Middle frontal gyrus (tissue), 1 donor: ENCODE results near the gene CELF4.

Source experiments
- DNase-seq: peaks from one replicate; pipeline ENCODE4 v3.0.0-alpha.2; 2015; ENCODE audit warnings: low spot score; ENCODE audit errors: extremely low spot score

CELF4 gene

DNA sequence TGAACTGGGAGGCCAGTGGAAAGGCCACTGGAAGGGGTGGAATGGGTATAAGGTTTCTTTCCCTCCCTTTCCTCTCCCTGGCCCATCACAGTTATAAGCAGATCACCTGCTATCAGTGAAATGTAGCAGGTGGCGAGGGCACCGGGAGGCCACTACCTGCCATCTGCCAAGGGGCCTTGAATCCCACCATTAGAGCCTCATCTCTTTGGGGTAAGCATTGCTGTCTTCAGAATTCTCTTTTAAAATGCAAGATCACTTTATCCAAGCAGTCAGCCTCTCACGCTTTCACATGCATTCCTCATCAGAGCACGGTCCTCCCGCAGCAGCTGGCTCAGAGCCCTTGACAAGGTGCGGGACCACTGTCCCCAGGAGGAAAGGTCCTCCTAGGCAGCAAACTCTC lies 268.5 kb downstream of the CELF4 start:
- no peak for DNase-seq

GRCh38 chr18:37294951-37295350 lies 270.6 kb downstream of the CELF4 start:
- DNase-seq: no peak

GRCh38 chr18:37293359-37293758 lies 272.2 kb downstream of the CELF4 start:
- DNase-seq: no peak

GRCh38 chr18:37289423-37289822 lies 276.2 kb downstream of the CELF4 start:
- no peak for DNase-seq

DNA sequence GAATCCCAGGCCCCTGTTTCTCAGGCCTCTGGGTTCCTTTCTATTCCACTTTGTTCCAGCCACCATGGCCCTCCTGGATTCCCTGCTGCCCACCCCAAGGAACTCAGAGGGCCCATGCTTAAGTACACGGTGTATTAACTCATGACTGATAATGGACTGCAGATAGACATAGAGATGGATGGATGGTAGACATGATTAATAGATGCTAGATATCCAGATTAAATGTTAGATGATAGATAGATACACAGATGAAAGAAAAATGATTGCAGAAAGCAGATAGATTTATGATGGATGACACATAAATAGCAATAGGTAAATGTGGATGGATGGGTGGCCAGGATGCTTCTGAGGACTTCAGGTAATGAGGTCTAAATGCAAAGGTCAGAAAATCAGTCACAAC lies 278.0 kb downstream of the CELF4 start:
- no peak for DNase-seq

DNA sequence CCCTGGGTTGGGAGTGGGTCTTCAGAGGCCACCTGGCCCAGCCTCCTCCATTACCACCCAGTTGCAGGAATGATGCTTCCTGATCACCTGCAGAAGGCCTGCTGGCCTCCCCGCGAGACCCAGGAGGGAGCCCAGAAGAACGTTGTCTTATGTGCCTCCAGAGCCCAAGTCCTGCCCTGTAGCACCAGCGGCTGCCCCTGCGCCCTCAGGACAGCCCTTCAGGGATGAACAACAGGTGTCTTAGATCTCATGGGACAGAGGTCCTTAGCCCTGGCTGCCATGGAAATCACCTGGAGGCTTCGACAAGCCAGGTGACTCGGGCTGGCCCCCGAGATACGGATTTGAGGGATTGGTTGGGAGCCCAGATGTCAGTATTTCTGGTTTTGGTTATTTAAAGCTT lies 278.8 kb downstream of the CELF4 start:
- no peak for DNase-seq

DNA sequence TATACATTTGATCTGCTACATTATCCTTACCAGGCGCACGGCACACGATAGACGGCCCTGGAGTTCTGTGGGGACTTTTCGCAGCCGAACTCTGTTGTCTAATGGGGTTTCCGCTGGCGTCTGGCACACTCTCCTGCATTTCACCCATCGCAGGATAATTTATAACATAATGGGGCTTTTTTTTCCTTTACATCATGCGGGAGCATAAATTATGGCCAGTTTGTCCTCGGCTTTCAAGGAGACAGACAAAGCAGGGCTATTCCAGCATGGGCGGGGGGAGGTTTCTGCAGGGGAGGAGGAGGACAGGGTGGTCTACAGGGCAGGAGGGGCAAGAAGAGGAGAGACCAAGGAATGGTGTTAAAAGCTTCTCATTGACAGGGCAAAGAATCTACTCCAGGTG lies 279.8 kb downstream of the CELF4 start:
- no peak for DNase-seq

GRCh38 chr18:37284260-37284659 lies 281.3 kb downstream of the CELF4 start:
- DNase-seq: no peak

DNA sequence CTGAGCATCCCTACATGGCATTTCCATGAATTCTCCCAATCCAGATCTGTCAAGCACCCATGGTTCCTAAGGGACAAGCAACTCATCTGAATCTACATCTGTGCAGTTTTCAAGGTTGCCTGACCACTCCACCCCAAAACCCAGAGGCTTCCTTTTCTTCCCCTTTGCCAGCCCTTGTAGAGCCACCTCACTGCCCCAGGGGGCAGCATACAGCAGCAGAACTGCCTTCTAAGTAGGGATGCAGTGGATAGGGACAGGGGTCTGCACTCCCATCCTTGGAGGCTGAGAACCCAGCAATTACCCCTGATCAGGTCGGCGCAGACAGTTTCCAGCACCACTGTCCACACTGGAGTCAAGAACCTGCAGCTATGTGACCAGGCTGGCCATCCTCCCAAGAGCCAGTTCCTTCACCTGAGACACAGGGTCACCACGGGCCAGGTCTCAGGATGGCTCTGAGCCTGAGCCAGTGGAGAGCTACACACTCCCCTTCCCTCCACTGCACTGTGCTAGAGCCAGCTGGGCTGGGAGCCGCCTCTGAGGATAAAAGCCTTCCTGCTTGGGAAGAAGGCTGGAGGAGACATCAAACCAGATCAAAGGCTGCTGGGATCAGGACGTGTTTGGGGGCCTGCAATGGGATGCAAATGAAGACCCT lies 283.1 kb downstream of the CELF4 start:
- no peak for DNase-seq

GRCh38 chr18:37280701-37281393 lies 284.8 kb downstream of the CELF4 start:
- no peak for DNase-seq

GRCh38 chr18:37277804-37278203 lies 287.8 kb downstream of the CELF4 start:
- no peak for DNase-seq

DNA sequence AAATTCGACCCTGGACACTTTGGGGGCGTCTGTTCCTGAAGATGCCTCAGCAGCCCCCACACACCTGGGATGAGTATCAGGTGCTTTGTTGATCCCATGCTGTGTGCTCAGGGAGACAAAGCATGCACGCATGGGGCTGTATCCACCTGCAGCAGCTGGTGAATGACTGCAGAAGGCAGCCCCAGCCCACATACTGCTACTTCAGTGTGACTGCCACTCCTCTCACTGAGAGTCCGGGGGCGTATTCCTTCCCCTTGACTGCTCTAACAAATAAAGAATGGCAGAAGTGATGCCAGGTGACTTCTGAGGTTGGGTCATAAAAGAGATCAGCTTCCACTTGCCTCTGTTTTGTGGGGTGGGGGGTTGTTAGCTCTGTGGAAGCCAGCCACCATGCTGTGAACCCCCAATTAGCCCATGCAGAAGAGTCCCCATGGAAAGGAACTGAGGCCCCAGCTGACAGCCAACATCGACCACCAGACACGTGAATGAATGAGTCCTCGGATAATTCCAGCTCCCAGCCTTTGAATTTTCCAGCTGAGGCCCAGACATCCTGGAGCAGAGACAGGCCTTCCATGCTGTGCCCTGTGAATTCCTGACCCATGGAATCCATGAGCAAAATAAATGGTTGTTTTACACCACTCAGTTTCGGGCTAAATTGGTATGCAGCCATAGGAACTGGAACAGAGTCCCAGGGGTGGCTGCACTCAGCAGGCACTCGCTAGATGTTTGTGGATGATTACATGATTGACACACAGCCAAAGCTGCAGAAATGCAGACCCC lies 289.3 kb downstream of the CELF4 start:
- no peak for DNase-seq

DNA sequence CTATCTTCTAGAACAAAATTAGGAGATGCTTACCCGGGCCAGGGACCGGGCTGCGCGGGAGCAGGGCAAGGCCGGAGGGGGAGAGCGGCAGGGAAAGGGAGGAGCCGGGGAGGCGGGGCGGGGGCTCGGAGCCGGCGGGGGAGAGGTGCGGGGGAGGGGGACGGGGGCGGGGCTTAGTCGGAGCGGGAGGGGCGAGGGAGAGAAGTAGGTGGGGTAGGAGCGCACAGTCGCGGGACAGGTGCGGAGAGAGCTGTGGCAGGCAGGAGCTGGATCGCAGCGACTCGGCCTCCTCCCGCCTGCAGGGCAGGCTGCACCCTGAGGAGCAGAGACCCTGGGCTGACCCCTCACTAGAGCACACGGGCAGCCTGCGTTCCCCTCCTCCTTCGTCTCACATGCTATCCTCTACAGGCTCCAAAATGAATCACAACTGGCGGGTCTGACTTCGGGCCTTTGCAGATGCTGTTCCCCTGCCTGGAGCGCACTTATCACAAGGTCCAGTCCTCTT lies 290.3 kb downstream of the CELF4 start:
- DNase-seq: no peak

DNA sequence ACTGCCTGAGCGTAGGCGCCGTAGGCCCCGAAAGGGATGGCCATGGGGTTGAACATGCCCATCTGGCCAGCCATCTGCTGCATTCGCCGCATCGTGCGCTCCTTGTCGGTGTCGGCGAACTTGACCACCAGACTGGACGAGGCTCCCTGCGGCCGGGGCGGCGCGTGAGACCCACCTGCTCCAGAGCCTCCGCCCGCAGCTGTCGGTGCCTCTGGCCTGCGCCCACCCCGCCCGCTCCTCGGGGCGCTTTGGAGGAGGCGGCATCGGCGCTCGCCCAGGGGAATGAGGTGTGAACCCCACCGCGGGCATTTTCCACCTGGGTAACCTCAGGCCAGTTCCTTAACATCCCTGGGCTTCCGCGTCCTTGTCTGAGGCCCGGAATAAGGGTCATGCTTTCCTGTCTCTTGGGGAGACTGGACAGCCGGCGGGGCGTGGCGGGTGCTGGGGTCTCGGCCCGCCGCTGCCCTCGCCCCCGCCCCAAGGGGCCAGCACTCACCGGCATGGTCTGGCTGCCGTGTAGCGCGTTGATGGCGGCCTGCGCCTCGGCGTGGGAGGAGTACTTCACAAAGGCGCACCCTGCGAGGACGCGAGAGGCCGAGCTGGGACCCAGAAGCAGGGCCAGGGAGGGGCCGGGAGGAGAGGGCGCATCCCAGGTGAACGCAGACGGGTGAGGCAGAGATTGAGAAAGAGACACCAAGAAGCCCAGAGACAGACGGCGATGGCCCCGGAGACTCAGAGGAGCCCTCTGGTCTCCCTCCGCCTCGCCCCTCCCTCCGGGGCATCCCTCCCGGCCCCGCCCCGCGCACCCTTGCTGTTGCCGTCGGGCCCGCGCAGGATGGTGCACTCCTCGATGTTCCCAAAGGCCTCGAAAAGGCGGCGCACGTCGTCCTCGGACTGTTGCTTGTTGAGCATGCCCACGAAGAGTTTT lies 291.0 kb downstream of the CELF4 start:
- DNase-seq: no peak

- DNase-seq: no peak
Observed at GRCh38 chr18:37272841-37273240, 292.8 kb downstream of the CELF4 start.

GRCh38 chr18:37272226-37272625 lies 293.4 kb downstream of the CELF4 start:
- no peak for DNase-seq

- no peak for DNase-seq
Observed at GRCh38 chr18:37270666-37271052, 294.9 kb downstream of the CELF4 start.

GRCh38 chr18:37270038-37270665 lies 295.4 kb downstream of the CELF4 start:
- no peak for DNase-seq

GRCh38 chr18:37266290-37266689 lies 299.3 kb downstream of the CELF4 start:
- DNase-seq: no peak

DNA sequence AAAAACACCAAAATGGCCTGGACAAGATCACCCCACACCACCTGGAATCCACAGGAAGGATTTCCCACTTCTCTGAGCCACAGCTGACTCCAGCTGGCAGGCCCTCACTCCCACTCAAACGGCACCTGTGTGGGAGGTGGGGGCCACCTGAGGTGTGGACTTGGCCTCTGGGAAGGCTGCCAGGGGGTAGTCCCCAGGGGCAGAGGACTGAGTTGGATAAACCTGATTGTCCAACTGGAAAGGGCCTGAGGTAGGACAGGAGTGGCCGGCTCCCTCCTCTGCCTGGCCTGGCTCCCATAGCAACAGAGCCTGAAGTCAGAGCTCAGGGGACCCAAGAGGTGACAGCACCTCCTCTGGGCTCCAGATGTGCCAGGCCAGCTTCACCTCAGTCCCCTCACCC lies 300.2 kb downstream of the CELF4 start:
- no peak for DNase-seq

GRCh38 chr18:37264956-37265355 lies 300.6 kb downstream of the CELF4 start:
- no peak for DNase-seq
